CD14-positive monocyte (primary cell): ENCODE data around the gene PLA2G4D. TPM values are rescaled to one million over a fixed set of nuclear protein-coding genes. Genes with fewer than 3 reads are reported as not detected.
A peak's percentile ranks its signal among the peaks of the same experiment; 100 is the strongest.

Source experiments
- DNase-seq, 3 donors: peaks; one replicate each; pipeline ENCODE4 v3.0.0-alpha.2; 2011 to 2022
- H2AFZ ChIP-seq: 2 replicates; pipeline ENCODE4 v1.6.0; 2012; ENCODE audit warnings: mild to moderate bottlenecking, low read depth, low read length, inconsistent platforms; ENCODE audit not compliant: insufficient read depth, poor library complexity, severe bottlenecking
- H3K27ac ChIP-seq, 2 donors: 1 replicate in 1 of 2; 2 replicates in 1 of 2; pipeline ENCODE4 v1.5.1; 2012 to 2013; ENCODE audit warnings: low read length in 2 of 2, control low read depth in 1 of 2, inconsistent platforms in 1 of 2, low read depth in 1 of 2, mild to moderate bottlenecking in 1 of 2
- H3K27me3 ChIP-seq, 2 donors: one replicate each; pipeline versions ENCODE4 v1.6.0 to v1.6.1; 2011 to 2013; ENCODE audit warnings: low read length in 2 of 2; ENCODE audit not compliant: control insufficient read depth in 2 of 2, insufficient read depth in 2 of 2
- H3K36me3 ChIP-seq, 2 donors: replicated peaks in 1 of 2; 1 replicate in 1 of 2; 2 replicates in 1 of 2; pipeline versions ENCODE4 v1.5.1 to v1.6.1; 2012 to 2013; ENCODE audit warnings: low read length in 2 of 2, control low read depth in 1 of 2, inconsistent platforms in 1 of 2, mild to moderate bottlenecking in 1 of 2; ENCODE audit not compliant: insufficient read depth in 2 of 2, control insufficient read depth in 1 of 2
- H3K4me1 ChIP-seq, 2 donors: 1 replicate in 1 of 2; 2 replicates in 1 of 2; pipeline versions ENCODE4 v1.5.1 to v1.6.1; 2012 to 2013; ENCODE audit warnings: low read length in 2 of 2, control low read depth in 1 of 2, inconsistent platforms in 1 of 2, mild to moderate bottlenecking in 1 of 2, moderate library complexity in 1 of 2; ENCODE audit not compliant: insufficient read depth in 2 of 2, control insufficient read depth in 1 of 2
- H3K4me2 ChIP-seq: replicated peaks from 2 replicates; pipeline ENCODE3; 2012; ENCODE audit warnings: low read length, moderate library complexity, mild to moderate bottlenecking; ENCODE audit not compliant: poor library complexity, severe bottlenecking; ENCODE audit errors: extremely low read depth
- H3K4me3 ChIP-seq, 3 experiments: fragments of 200-600 bp in 1 of 3; sonication (generic) in 1 of 3; replicated peaks in 1 of 3; 1 replicate in 2 of 3; 2 replicates in 1 of 3; pipeline ENCODE4 v1.5.1; 2011 to 2013; ENCODE audit warnings: low read length in 3 of 3, mild to moderate bottlenecking in 3 of 3, control low read depth in 2 of 3, low read depth in 2 of 3, inconsistent platforms in 1 of 3, moderate library complexity in 1 of 3
- H3K79me2 ChIP-seq: 2 replicates; pipeline ENCODE4 v1.6.0; 2012; ENCODE audit warnings: mild to moderate bottlenecking, control low read depth, inconsistent platforms, low read length, moderate library complexity; ENCODE audit not compliant: insufficient read depth
- H3K9ac ChIP-seq: 2 replicates; pipeline ENCODE4 v1.6.0; 2017; ENCODE audit warnings: low read length, mild to moderate bottlenecking; ENCODE audit not compliant: insufficient read depth, poor library complexity, severe bottlenecking
- H3K9me3 ChIP-seq, 2 donors: replicated peaks in 1 of 2; 1 replicate in 1 of 2; 2 replicates in 1 of 2; pipeline versions ENCODE4 v1.5.1 to v1.6.1; 2012 to 2013; ENCODE audit warnings: low read length in 2 of 2, control low read depth in 1 of 2; ENCODE audit not compliant: control insufficient read depth in 1 of 2, insufficient read depth in 1 of 2
- H4K20me1 ChIP-seq: 2 replicates; pipeline ENCODE4 v1.6.0; 2012; ENCODE audit warnings: mild to moderate bottlenecking, low read length, control low read depth, moderate library complexity; ENCODE audit not compliant: insufficient read depth
- H3K27ac Mint-ChIP-seq, 7 donors: one replicate each; pipeline ENCODE4 v1.8.0; 2020; ENCODE audit warnings: mild to moderate bottlenecking in 7 of 7, mixed read lengths in 7 of 7, moderate library complexity in 6 of 7, inconsistent platforms in 2 of 7
- H3K27me3 Mint-ChIP-seq, 3 donors: one replicate each; pipeline ENCODE4 v1.8.0; 2021 to 2022; ENCODE audit warnings: low read depth in 3 of 3, mild to moderate bottlenecking in 3 of 3, mixed read lengths in 3 of 3, moderate library complexity in 3 of 3, inconsistent platforms in 1 of 3
- H3K36me3 Mint-ChIP-seq, 2 donors: one replicate each; pipeline ENCODE4 v1.8.0; 2020; ENCODE audit warnings: mixed read lengths in 2 of 2, inconsistent platforms in 1 of 2, mild to moderate bottlenecking in 1 of 2
- H3K4me1 Mint-ChIP-seq: one replicate; pipeline ENCODE4 v1.8.0; 2020; ENCODE audit warnings: mild to moderate bottlenecking, mixed read lengths
- H3K4me3 Mint-ChIP-seq, 2 donors: one replicate each; pipeline ENCODE4 v1.8.0; 2020; ENCODE audit warnings: mild to moderate bottlenecking in 2 of 2, mixed read lengths in 2 of 2, moderate library complexity in 1 of 2
- H3K9me3 Mint-ChIP-seq, 7 donors: one replicate each; pipeline ENCODE4 v1.8.0; 2020 to 2022; ENCODE audit warnings: mixed read lengths in 7 of 7, mild to moderate bottlenecking in 6 of 7, moderate library complexity in 6 of 7, inconsistent platforms in 2 of 7
- WGBS: methylation state at CpG from one replicate; pipeline ENCODE4 v1.1.5; 2013; ENCODE audit warnings: missing lambda C conversion rate; ENCODE audit not compliant: insufficient coverage; 5-methylcytosine and 5-hydroxymethylcytosine counted together
- intact Hi-C, 2 donors: fragments of 100-400 bp; cut with micrococcal nuclease; formaldehyde crosslinking; loops; one replicate each; pipeline versions ENCODE4 v1.15.0 to v1.15.1; 2023
- polyA plus RNA-seq, 3 donors: library from polyadenylated mRNA; depleted of rRNA in 1 of 3; unstranded in 2 of 3; stranded (reverse) in 1 of 3; fragments of 300-500 nt in 2 of 3; fragments of >200 nt in 1 of 3; fragmentation: Illumina TruSeq in 2 of 3; gene quantifications; 1 replicate in 2 of 3; 2 replicates in 1 of 3; pipeline ENCODE4 v1.2.3, GENCODE V29; 2012 to 2021
- TF ChIP-seq, protein P1 (sequence below): fragments of 200-600 bp; IDR thresholded peaks from one replicate; pipeline ENCODE4 v1.8.0; 2022; ENCODE audit warnings: antibody characterized with exemption, mild to moderate bottlenecking

Gene PLA2G4D
- polyA plus RNA-seq, 3 donors: not detected

DNA sequence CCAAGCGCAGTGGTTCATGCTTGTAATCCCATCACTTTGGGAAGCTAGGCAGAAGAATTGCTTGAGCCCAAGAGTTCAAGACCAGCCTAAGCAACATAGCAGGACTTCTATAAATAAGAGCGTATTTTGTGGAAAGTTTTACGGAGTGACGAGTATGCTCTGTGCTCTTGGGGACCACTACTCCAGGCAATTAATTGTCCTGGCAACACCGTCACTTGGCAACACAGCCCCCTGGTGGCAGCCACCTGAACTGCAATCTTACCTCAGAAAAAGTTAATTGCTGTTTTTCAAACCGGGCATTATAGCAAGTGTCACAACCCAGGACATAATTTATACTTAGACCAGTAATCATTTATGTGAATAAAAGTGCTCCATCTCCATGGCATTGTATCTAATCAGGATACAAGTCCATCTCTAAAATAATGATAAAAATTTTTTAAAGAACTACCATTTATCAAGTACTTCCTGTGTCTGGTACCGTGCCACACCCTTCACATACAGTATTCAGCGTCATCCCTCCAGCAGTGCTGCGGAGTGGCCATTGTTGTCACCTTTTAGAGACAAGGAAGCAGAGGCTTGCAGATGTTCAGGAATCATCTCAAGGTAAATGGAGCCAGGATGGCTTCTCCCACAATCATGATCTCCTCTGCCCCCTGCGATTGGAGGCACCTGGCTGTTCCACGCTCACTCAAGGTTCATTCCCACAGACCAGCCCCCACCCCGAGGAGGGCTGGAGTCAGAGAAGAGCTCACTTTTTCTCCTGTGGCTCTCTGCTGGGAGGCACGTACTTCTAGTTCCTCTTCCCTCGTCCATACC, 34.5 kb downstream of the PLA2G4D start:
- H3K4me1 Mint-ChIP-seq: peaks cover 26% of the 10 kb centered on the region
- DNase-seq: peak; percentile 46 to 64 (median 61)
- WGBS: 55% methylated on average over 10 of the region's 14 CpGs
- Histone ChIP-seq H3K9ac (no peak overlapping the region), H3K79me2 (no peaks in the 10 kb centered on the region), H4K20me1 (no peaks in the 10 kb centered on the region), H3K4me1 (peaks cover 15 to 18% of the 10 kb centered on the region in 2 donors), H3K9me3 (no peaks in the 10 kb centered on the region), H3K27me3 (no peaks in the 10 kb centered on the region), H3K4me2 (peak overlapping the region; percentile 22), H3K36me3 (no peaks in the 10 kb centered on the region), H3K4me3 (no peak overlapping the region), H3K27ac (no peak overlapping the region), H2AFZ (peak overlapping the region; percentile 41)
- H3K4me3 Mint-ChIP-seq: peak overlapping the region; percentile 30 to 40
- TF ChIP-seq, protein P1, sequence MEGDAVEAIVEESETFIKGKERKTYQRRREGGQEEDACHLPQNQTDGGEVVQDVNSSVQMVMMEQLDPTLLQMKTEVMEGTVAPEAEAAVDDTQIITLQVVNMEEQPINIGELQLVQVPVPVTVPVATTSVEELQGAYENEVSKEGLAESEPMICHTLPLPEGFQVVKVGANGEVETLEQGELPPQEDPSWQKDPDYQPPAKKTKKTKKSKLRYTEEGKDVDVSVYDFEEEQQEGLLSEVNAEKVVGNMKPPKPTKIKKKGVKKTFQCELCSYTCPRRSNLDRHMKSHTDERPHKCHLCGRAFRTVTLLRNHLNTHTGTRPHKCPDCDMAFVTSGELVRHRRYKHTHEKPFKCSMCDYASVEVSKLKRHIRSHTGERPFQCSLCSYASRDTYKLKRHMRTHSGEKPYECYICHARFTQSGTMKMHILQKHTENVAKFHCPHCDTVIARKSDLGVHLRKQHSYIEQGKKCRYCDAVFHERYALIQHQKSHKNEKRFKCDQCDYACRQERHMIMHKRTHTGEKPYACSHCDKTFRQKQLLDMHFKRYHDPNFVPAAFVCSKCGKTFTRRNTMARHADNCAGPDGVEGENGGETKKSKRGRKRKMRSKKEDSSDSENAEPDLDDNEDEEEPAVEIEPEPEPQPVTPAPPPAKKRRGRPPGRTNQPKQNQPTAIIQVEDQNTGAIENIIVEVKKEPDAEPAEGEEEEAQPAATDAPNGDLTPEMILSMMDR: peak; percentile 99
- H3K9me3 Mint-ChIP-seq: no peaks in the 10 kb centered on the region
- H3K36me3 Mint-ChIP-seq: peaks cover 0 to 2% of the 10 kb centered on the region in 2 donors
- intact Hi-C loops: loop anchor here in 1 of 2 donors (5.0 kb wide), 1 partner anchor 73 kb away; no protein-coding TSS in a partner anchor
- peak overlapping the region in 3 of 7 donors; percentile 43 to 63 (median 62) for H3K27ac Mint-ChIP-seq
- H3K27me3 Mint-ChIP-seq: peaks cover 8 to 20% (median 8%) of the 10 kb centered on the region in 3 donors

DNA sequence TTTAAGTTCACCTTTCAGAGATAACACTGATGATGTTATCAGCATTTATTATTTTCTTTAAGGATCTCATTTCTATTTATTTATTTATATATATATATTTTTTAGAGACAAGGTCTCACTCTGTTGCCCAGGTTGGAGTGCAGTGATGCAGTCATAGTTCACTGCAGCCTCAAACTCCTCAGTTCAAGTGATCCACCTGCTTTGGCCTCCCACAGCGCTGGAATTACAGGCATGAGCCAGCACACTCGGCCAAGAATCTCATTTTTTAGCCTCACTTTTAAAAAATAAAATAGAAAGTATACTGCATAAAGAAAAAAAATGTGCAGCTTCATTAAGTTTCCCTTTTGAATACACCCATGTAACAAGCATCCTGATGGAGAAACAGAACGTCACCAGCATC, 35.6 kb downstream of the PLA2G4D start:
- Histone ChIP-seq H3K9ac (no peak overlapping the region), H3K79me2 (no peaks in the 10 kb centered on the region), H3K27me3 (no peaks in the 10 kb centered on the region), H3K27ac (no peak overlapping the region), H3K9me3 (no peaks in the 10 kb centered on the region), H3K4me2 (no peak overlapping the region), H4K20me1 (no peaks in the 10 kb centered on the region), H2AFZ (no peak overlapping the region), H3K4me3 (no peak overlapping the region), H3K4me1 (peaks cover 15 to 18% of the 10 kb centered on the region in 2 donors), H3K36me3 (no peaks in the 10 kb centered on the region)
- WGBS: no CpG with 5 or more reads among the region's 3 CpGs
- Mint-ChIP-seq H3K4me1 (peaks cover 26% of the 10 kb centered on the region), H3K4me3 (no peak overlapping the region), H3K9me3 (no peaks in the 10 kb centered on the region), H3K27ac (peak overlapping the region in 2 of 7 donors; percentile 8 to 20), H3K27me3 (peaks cover 8 to 20% (median 11%) of the 10 kb centered on the region in 3 donors), H3K36me3 (peaks cover 0 to 2% of the 10 kb centered on the region in 2 donors)
- intact Hi-C loops: loop anchor here in 1 of 2 donors (5.0 kb wide), 1 partner anchor 71 kb away; no protein-coding TSS in a partner anchor
- DNase-seq: no peak
- TF ChIP-seq, protein P1: no peak
